COLO668 (cell line): Measurements from ENCODE around the gene FAM169A.
"Not testable (repeated sequence)": the region's sequence is repeated elsewhere in the genome, so short reads cannot be mapped to it uniquely, and the experiment has no call there.

Experiments used
- DNase-seq: peaks from one replicate; lab custom pipeline; 2025; ENCODE audit not compliant: unreplicated experiment; lab: John Stamatoyannopoulos, UW

Gene FAM169A

DNA sequence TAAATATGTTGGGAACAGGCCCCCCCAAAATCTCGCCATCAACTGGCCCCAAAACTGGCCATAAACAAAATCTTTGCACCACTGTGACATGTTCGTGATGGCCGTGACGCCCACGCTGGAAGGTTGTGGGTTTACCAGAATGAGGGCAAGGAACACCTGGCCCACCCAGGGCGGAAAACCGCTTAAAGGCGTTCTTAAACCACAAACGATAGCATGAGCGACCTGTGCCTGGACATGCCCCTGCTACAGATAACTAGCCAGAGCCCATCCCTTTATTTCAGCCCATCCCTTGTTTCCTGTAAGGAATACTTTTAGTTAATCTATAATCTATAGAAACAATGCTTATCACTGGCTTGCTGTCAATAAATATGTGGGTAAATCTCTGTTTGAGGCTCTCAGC, 3.2 kb upstream of the FAM169A start:
- not testable (repeated sequence) for DNase-seq

DNA sequence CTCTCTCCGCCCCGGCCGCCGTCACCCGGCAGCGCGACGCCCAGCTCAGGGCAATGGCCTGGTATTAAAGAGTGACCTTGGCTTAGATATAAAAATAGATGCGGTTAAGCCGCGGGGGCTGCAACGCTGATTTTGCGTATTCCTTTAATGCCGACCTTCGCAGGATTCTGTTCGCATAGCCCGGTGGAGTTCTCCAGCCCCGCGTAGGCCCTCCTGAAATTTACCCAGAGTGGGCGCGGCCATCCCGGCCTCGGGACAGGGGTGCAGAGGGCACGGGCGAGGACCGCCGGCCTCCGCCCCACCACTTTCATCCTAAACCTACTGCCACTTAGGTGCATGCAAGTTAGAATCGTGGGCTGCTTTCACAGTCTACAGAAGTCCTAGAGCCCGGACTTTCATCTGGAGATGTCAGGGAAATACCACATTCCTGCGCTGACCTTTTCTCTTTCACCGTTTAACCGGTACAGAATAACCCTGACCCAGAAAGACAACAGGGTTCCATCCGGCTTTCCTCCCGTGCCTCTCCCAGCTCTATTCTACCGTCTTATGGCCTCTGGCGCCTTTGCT, 492 bp upstream of the FAM169A start:
- DNase-seq = no peak

DNA sequence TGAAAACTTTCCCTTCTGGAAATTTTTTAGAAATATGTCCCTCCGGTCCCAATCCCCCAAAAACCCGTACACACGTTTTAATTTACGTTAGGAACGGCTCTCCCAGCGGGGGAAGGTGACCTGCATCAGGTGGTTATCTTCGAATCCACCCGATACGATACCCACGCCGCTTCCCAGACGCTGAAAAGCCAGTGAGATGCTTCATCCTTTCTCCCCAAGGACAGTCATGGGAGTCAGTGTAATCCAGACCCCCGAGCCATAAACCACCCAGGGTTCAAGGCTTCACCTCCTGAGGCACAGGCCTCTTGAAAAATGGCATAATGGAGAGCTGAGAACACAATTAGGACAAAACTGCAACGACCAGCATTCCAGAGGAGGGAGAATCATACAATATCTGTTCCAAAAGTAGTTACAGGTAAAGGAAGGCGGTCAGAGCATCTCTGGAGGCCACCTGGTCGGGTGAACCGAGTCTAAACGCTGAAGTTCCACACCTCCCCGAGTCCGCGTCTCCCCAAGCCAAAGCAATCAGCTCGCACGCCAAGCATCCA, 857 bp downstream of the FAM169A start:
- DNase-seq = peak; percentile 1

DNA sequence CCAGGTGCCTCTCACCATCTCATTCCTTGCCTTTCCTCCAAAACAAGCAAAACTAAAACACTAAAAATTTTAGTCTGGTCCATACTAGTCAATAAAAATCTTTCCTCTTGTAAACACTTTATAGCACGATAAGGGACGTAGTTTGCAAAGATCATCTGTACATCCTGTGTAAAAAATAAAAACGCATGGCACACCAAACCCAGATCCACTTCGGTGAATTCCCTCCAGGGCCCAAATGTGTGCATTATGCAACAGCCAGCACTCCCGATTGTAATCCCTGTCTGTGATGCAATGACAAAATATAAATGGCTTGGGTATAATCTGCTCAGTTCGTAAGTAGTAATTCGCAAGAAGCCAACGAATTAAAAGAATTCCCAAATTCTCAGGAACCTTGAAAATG, 1.4 kb downstream of the FAM169A start:
- no peak for DNase-seq

DNA sequence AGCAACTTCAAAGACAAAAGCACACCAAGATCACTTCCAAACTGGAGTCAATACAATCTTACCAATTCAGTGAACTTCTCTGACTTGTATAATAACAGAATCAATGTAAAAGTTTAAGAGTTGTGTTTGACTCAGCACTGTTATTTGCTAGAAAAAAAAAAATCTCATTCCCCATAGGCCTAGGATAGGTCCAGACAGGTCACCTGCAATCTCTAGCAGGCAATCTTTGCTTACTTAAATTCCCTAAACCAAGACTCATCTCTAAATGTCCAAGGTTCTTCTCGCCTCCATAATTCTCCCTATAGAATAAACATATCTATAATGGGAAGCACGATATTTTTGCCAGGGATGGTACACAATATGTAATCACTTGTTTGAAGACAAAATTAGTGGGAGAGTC, 2.5 kb downstream of the FAM169A start:
- DNase-seq = no peak

DNA sequence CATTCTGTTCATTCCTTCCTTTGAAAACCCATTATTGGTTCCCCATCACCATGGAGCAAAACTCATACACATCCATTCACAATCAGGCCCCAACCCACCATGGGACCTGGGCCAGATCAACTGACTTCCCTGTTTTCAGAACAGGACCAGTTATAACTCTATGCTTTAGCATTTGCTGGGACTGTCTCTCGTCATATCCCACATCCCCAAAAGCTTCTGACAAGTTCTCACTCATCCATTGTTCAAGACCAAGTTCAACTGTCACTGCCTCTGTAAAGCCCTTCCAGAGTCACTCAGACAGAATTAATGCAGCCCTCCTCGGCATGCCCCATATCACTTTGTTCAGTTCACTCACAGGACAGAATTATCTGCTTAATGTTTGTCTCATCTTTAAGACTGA, 4.0 kb downstream of the FAM169A start:
- DNase-seq = no peak

DNA sequence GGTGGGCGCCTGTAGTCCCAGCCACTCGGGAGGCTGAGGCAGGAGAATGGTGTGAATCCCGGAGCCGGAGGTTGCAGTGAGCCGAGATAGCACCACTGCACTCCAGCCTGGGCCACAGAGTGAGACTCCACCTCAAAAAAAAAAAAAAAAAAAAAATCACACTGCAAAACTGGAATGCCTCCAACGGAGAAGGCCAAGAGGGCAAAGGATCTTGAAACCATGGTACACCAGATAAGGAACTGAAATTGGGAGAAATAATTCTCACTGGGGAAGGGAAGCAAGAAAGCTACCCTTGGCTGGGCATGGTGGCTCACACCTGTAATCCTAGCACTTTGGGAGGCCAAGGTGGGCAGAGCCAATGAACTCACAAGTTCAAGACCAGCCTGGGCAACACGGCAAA, 9.2 kb downstream of the FAM169A start:
- not testable (repeated sequence) for DNase-seq

DNA sequence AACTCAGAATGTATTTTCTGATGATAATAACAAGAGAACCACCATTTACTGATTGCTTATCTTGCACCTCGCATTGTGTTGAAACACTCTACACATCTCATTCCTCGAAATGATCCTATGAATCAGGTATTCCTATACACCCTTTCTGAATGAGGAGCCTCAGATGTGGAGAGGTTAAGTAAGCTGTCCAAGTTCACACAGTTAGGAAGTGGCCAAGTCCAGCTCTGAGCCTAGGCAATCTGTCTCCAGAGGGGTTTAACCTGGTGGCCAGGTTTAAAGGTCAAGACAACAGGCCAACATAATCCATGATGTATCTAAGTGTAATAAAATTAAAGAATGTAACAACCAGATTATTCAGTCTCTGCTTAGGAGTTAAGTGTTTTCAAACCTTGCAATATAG, 12.9 kb downstream of the FAM169A start:
- DNase-seq = no peak

DNA sequence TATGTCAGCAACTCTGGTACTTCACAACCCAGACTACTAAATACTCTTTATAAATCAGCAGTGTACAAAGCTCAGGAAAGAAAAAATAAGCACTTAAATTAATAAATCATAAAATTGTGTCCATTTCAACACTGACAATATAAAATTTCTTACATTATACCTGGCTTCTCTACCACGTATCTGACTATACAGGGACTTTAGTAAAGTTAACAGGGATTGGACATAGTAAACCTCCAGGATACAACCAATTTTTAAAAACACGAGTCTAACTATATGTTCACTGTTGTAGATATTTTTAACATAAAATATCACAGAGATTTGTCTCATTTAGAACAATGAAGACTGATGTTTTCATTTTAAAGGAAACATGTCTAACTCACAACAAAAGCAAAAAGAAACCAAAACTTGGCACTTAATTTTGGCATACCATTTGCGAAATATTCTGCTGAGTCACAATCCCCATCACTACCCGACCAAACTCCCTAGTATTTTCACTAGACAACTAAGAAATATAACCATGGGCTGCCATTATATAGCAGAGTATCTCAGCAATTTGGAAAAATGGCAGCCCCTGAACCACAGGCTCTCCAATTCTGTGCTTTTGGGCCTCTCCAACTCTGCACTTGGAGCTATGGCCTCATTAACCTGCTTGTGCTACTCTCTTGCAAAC, 14.4 kb downstream of the FAM169A start:
- no peak for DNase-seq

DNA sequence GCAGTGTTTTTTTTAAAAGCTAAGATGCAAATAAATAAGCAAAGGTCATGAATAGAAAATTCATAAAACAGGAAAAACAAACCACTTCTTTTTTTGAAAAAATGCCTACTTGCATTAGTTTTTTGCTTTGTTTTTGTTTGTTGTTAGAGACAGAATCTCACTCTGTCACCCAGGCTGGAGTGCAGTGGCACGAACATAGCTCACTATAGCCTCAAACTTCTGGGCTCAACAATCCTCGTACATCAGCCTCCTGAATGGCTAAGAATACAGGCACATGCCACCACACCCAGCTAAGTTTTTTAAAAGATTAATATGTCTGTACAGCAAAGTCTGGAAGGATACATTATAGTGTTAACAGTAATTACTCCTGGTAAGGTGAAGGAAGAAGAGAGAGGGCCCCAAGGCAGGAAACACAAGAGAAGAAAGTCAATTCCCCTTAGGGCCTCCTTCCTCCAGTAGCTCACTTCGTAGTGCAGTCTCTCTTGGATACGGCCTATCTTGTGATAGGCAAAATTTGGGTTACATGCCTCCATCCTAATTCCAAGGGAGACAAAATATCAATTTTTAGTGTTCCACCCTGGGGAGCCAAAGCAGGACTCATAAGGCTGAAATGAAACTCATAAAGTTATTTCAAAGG, 15.3 kb downstream of the FAM169A start:
- no peak for DNase-seq

DNA sequence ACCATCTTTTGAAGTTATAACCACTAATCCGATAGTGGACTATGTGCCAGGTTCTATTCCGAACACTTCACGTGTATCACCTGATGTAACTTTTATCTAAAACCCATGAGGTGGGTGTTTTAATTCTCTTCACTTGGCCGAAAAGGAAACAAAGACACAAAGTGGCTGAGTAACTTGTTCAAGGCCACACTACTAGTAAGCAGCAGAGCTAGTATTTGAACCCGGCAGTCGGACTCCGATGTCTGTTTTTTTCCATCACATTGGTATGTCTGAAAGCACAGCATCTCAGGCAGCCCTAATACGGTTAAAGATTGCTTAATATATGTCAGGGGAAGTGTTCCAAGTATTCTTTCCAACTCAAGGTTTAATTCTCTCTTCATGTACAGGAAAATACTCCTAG, 16.2 kb downstream of the FAM169A start:
- DNase-seq = no peak

DNA sequence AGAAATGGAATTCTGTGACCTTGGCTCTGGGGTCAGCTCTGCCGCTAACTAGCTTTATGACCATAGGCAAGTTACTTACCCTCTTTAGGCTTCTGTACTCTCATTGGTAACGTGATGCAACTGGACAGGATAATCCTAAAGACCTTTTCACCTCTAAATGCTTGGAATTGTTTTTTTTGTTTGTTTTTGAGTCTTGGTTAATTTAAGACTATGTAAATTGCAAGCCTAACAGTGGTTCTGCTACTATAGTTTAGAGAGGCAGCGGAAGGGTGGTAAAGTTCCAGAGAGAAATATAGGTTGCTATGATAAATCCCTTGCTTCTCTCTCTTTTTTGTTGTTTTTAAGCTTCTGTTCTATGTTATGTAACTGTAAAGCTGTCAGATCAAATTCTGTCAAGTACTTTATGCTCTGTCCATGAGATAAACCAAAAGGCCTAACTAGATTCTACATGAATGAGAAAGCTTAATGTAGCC, 17.6 kb downstream of the FAM169A start:
- DNase-seq = no peak

DNA sequence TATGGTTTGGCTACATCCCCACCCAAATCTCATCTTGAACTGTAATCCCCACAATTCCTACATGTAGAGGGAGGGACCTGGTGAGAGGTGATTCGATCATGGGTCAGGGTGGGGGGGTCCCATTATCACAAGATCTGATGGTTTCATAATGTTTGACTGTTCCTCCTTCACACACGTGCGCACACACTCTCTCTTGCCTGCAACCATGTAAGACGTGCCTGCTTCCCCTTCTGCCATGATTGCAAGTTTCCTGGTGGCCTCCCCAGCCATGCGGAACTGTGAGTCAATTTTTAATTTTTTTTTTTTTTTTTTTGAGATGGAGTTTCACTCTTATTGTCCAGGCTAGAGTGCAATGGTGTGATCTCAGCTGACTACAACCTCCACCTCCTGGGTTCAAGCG, 27.0 kb downstream of the FAM169A start:
- no peak for DNase-seq

DNA sequence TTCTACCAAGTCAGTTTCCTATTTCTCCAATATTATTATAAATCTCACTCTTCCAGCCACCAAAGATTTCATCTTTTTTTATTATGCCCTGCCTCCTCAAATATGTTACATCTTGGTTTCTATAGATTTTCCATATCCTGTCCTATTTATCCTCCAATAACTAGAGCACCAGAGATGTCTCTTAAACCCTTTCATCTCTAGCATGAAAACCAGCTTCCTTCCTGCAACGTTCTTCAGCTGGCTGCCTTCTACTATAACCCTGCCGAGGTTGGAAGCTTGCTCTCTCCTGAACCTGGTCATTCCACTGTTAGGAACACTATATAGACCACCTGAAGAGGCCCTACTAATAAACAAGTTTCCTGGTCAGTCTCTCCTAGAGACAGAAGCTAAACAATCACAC, 27.9 kb downstream of the FAM169A start:
- no peak for DNase-seq

DNA sequence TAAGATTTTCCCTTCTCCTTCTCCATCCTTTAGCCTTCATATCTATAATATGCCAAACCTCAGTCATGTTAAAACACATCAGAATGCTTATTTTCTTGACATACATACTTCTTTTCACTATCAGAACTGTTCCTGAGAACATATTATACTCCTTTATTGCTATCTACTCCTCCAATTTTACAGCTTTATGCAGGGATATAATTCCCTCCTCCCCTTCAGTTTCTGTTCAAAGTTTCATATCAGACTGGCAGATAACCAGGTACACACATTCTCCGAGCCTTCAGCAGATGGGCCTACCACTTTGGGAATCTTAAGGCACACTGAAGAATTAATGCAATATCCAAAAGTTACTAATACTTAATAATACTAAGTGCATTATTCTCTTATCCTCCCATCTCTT, 29.1 kb downstream of the FAM169A start:
- no peak for DNase-seq

DNA sequence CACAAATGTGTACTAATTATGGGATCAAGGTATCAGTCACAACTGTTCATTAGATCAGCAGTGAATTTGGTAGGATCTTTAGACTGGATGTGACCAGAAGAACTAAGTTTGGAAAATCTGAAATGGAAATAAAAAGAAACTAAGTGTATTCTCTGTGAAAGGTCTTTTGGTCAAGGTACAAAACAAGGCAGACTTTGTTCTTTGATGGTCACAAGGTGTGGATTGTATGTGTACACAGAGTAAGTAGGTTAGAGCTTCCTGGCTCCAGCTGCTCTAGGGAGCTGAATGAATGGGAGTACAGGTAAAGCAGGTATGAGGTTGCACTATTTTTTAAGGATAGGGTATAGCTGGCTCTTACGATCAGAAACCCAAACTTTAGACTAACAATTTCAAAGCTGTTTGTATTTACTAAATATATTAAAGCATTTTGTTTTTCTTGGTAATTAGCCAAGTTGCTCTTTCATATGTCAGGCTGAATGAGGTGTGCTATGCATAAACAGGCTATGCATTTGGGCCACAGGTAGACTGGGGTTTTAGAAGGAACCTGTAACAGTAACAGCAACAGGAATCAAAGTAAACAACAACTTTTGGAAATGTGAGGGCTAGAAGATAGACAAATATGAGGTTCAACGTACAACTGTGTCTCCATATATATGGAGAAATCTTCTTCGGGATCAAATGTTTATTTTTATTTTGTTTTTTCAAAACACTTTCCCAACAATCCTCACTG, 32.5 kb downstream of the FAM169A start:
- DNase-seq = no peak

DNA sequence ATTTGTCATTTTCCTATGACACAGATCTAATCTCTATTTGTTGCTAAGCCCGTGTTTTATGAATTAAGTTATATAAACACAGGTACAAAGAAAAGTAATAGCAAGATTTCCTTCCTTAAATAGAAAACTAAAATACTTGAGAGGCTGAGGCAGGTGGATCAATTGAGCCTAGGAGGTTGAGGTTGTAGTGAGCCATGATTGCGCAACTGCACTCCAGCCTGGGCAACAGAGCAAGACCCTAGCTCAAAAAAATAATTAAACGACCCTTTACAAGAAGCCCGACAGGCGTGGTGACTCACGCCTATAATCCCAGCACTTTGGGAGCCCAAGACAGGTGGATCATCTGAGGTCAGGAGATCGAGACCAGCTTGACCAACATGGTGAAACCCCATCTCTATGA, 36.8 kb downstream of the FAM169A start:
- no peak for DNase-seq

DNA sequence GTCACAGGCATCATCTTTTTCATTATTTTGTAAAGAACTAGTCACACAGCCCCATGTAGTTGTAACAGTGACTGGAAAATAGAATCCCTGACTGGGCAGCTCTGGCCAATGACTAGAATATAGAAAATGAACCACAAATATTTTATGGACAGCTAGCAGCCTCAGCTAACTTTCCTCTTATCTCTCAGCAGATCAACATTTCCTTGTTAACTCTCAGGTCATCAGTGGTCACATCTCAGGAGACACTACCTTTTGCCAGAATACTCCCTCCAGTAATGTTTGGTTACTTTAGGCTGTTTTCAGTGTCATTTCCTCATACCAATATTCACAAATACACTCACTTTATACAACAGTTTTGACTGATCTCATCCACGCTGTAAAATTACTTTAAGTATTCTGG, 43.9 kb downstream of the FAM169A start:
- no peak for DNase-seq

DNA sequence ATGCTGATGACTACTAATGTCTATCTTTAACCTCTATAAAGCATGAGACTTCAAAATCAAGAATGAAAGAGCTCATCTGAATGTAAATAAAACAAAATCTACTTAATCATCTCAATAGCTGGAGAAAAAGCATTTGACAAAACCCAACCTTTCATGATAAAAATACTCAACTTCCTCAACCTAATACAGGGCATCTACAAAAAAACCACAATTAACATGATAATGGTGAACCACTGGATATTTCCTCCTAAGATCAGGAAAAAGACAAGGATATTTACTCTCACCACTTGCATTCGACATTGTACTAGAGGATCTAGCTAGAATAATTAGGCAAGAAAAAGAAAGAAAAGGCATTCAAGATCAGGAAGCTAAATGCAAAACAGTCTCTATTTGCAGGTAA, 49.3 kb downstream of the FAM169A start:
- no peak for DNase-seq

DNA sequence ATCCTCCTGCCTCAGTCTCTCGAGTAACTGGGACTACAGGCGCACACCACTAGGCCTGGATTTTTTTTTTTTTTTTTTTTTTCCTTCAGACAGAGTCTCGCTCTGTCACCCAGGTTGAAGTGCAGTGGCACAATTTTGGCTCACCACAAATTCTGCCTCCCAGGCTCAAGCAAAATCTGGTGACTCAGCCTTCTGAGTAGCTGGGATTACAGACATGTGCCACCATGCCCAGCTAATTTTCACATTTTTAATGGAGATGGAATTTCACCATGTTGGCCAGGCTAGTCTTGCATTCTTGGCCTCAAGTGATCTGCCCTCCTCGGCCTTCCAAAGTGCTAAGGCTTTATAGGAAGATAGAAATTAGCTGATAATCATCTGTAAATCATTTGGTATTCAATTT, 55.3 kb downstream of the FAM169A start:
- no peak for DNase-seq

DNA sequence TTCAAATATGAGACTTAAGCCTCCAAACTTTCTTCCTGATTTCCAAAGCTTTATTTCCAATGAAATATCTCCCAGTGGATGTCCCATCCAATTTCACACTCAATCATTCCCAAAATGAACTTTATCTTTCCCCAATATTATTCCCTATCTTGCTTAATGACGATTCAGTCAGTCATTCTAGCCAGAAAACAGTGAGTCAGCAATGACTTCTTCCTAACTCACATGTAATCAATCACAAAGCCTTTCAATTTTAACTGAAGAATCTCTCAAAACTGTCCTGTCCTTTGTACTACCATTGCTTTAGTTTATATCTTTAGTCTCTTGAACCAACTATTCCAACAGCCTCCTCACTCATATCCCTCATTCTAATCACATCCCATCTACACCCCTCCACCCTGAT, 64.2 kb downstream of the FAM169A start:
- no peak for DNase-seq

DNA sequence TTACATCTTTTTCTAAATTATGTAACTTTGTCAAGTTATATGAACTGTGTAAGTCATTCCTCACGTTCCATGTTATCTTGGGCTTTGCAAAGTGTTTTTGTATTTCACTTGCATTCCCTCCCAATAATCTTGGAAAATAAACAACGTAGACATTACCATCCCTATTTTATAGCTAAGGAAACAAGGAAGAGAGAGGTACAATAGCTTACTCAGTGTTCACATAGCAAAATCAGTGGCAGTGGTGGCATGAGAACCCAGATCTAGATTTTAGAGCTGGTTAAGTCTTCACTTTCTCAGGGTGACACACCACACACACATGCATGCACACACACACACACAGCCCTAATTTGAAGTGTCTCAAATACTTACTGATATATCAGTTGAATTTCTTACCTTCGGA, 65.0 kb downstream of the FAM169A start:
- DNase-seq = no peak
